Middle frontal gyrus (tissue), 1 donor: Measurements from ENCODE around the gene CCDC172.

Experiments used
- DNase-seq: peaks from one replicate; pipeline ENCODE4 v3.0.0-alpha.2; 2015; ENCODE audit warnings: low spot score; ENCODE audit errors: extremely low spot score

CCDC172 gene

GRCh38 chr10:116429288-116429977 lies 105.2 kb downstream of the CCDC172 start:
- DNase-seq = no peak
